Endothelial cell of umbilical vein (primary cell): Measurements from ENCODE around the gene MICAL3. TPM values are rescaled to one million over a fixed set of nuclear protein-coding genes. Genes with fewer than 3 reads are reported as not detected.

Experiments
- BruUV-seq: library from RNA; stranded (reverse); fragments of 400-500 nt; replicated peaks from 2 replicates; lab custom pipeline; 2021; lab: Mats Ljungman, UMichigan
- CTCF ChIA-PET: fragments of 300-600, 350-600 bp; sonication (Branson Sonifier 250); formaldehyde crosslinking; loops from one replicate; lab custom pipeline; 2021; ENCODE audit warnings: antibody characterized with exemption, inconsistent platforms; lab: Charles Lee
- POLR2A ChIA-PET: fragments of 300-600, 350-600 bp; sonication (Branson Sonifier 250); formaldehyde crosslinking; loops from one replicate; lab custom pipeline; 2021; ENCODE audit warnings: antibody characterized with exemption, inconsistent platforms; lab: Charles Lee
- DNase-seq: peaks from one replicate; pipeline ENCODE4 v3.0.0-alpha.2; 2011; ENCODE audit warnings: low read depth, low spot score
- FAIRE-seq: peaks from 2 replicates; lab custom pipeline; 2011; peaks lifted over from hg19 to GRCh38; lab: Jason Lieb, UNC
- H2AFZ ChIP-seq: 2 replicates; pipeline ENCODE4 v1.6.0; 2012; ENCODE audit warnings: low read depth, low read length, control low read depth, inconsistent platforms
- H3K27ac ChIP-seq: 2 replicates; pipeline ENCODE4 v1.5.1; 2011; ENCODE audit warnings: low read depth, mild to moderate bottlenecking, control low read depth, low read length, moderate library complexity; ENCODE audit not compliant: insufficient read depth
- H3K27me3 ChIP-seq, 2 experiments: 2 replicates each; pipeline versions ENCODE4 v1.6.0 to v1.6.1; 2011; ENCODE audit warnings: low read length in 2 of 2, mixed read lengths in 1 of 2; ENCODE audit not compliant: control insufficient read depth in 2 of 2, insufficient read depth in 2 of 2
- H3K36me3 ChIP-seq, 2 experiments: 2 replicates in 1 of 2; 3 replicates in 1 of 2; pipeline ENCODE4 v1.5.1; 2011; ENCODE audit warnings: low read length in 2 of 2, mild to moderate bottlenecking in 1 of 2, moderate library complexity in 1 of 2; ENCODE audit not compliant: control insufficient read depth in 2 of 2, insufficient read depth in 2 of 2; ENCODE audit errors: extremely low read depth in 1 of 2
- H3K4me1 ChIP-seq: 3 replicates; pipeline ENCODE4 v1.5.1; 2011; ENCODE audit warnings: mild to moderate bottlenecking, low read length; ENCODE audit not compliant: control insufficient read depth, insufficient read depth; ENCODE audit errors: extremely low read depth
- H3K4me2 ChIP-seq: 2 replicates; pipeline ENCODE4 v1.6.1; 2011; ENCODE audit warnings: low read length, control low read depth, mixed read lengths; ENCODE audit not compliant: insufficient read depth
- H3K4me3 ChIP-seq, 3 experiments: fragments of 200-600 bp in 1 of 3; sonication (generic), shearing (Covaris generic) in 1 of 3; replicated peaks in 1 of 3; 2 replicates each; pipeline ENCODE4 v1.5.1; 2011 to 2016; ENCODE audit warnings: control low read depth in 3 of 3, low read length in 3 of 3, mild to moderate bottlenecking in 2 of 3, inconsistent platforms in 1 of 3, low read depth in 1 of 3, moderate library complexity in 1 of 3; ENCODE audit not compliant: insufficient read depth in 1 of 3
- H3K79me2 ChIP-seq: 2 replicates; pipeline ENCODE4 v1.6.0; 2012; ENCODE audit warnings: low read length, inconsistent platforms; ENCODE audit not compliant: control insufficient read depth, insufficient read depth
- H3K9ac ChIP-seq: replicated peaks from 2 replicates; pipeline ENCODE3; 2011; ENCODE audit warnings: low read length, control low read depth; ENCODE audit not compliant: insufficient read depth; ENCODE audit errors: extremely low read depth
- H3K9me1 ChIP-seq: replicated peaks from 3 replicates; pipeline ENCODE4 v1.6.0; 2011; ENCODE audit warnings: mild to moderate bottlenecking, low read length; ENCODE audit not compliant: control insufficient read depth, insufficient read depth; ENCODE audit errors: extremely low read depth
- H3K9me3 ChIP-seq: replicated peaks from 2 replicates; pipeline ENCODE4 v1.5.1; 2012; ENCODE audit warnings: low read length, inconsistent platforms; ENCODE audit not compliant: control insufficient read depth, insufficient read depth
- H4K20me1 ChIP-seq: replicated peaks from 2 replicates; pipeline ENCODE3; 2011; ENCODE audit warnings: mild to moderate bottlenecking, low read length; ENCODE audit not compliant: control insufficient read depth, insufficient read depth; ENCODE audit errors: extremely low read depth
- CTCF ChIP-seq, 2 donors: IDR thresholded peaks; 1 replicate in 1 of 2; 2 replicates in 1 of 2; pipeline ENCODE4 v1.5.1; 2011; ENCODE audit warnings: low read length in 2 of 2, mild to moderate bottlenecking in 2 of 2, moderate library complexity in 2 of 2, control low read depth in 1 of 2, inconsistent platforms in 1 of 2, low read depth in 1 of 2; ENCODE audit not compliant: insufficient read depth in 1 of 2; ENCODE audit errors: extremely low read depth in 1 of 2
- MYC ChIP-seq: IDR thresholded peaks from one replicate; pipeline ENCODE4 v1.6.1; 2011; ENCODE audit warnings: mild to moderate bottlenecking, low read depth, low read length
- dilution Hi-C: fragments of 300-500 bp; cut with MboI; formaldehyde crosslinking; loops from one replicate; pipeline ENCODE4 v1.15.0; 2019; ENCODE audit warnings: low sequenced_read_pairs; ENCODE audit not compliant: extremely low pct_ligation_motif_present
- intact Hi-C: fragments of 100-400 bp; cut with micrococcal nuclease; formaldehyde crosslinking; loops from one replicate; pipeline ENCODE4 v1.10.0; 2022
- polyA plus RNA-seq, 4 experiments: library from polyadenylated mRNA; depleted of rRNA in 3 of 4; stranded (reverse) in 3 of 4; unstranded in 1 of 4; fragments of >200 nt; gene quantifications; 2 replicates each; pipeline versions ENCODE4 v1.2.1 to v1.2.3, GENCODE V29; 2011 to 2012; ENCODE audit warnings: missing spikeins in 1 of 4
- total RNA-seq: library from RNA; stranded (reverse); gene quantifications from 2 replicates; pipeline ENCODE4 v1.2.3, GENCODE V29; 2021

The MICAL3 gene
- total and polyA plus RNA-seq, 2 donors (not counting 3 experiments of a cell fraction or from before 2014, with no cell fraction given): 14.5 to 63.7 TPM

- BruUV-seq: no TSS peak
- CTCF ChIA-PET: interaction anchor here (0.9 kb wide), 1 partner anchor 24 kb away, joined by 3 read pairs; no protein-coding TSS in a partner anchor
- no peak for FAIRE-seq
Observed at GRCh38 chr22:17748555-17749353, 275.6 kb downstream of the MICAL3 start.

More at GRCh38 chr22:17748555-17749353, 275.6 kb downstream of the MICAL3 start:
- POLR2A ChIA-PET: no interaction called here
- intact Hi-C loops (no loop called here), dilution Hi-C loops (no loop called here)
- Histone ChIP-seq H3K27me3 (no peaks in the 10 kb centered on the region), H4K20me1 (no peaks in the 10 kb centered on the region), H3K4me2 (no peak overlapping the region), H3K79me2 (peaks cover 4% of the 10 kb centered on the region), H2AFZ (no peak overlapping the region), H3K4me3 (no peak overlapping the region), H3K9ac (no peak overlapping the region), H3K4me1 (no peaks in the 10 kb centered on the region), H3K36me3 (no peaks in the 10 kb centered on the region), H3K27ac (no peak overlapping the region), H3K9me1 (no peaks in the 10 kb centered on the region), H3K9me3 (no peaks in the 10 kb centered on the region)
- no peak for DNase-seq
- TF ChIP-seq CTCF (IDR thresholded peaks at IDR 0.05; ENCODE audit: extremely low read depth in 1 of 2, insufficient read depth in 1 of 2, low read depth in 1 of 2, low read length in 2 of 2) (peak in 1 of 2 donors; percentile 20), MYC (no peak)
